Right cardiac atrium (tissue), 5 donors: ENCODE measurements around the gene CCDC85C. TPM values are rescaled to one million over a fixed set of nuclear protein-coding genes. Genes with fewer than 3 reads are reported as not detected.

Experiments
- ATAC-seq, 2 donors: fragments of 200-7000 bp; cut with Tn5 transposase; one replicate each; pipeline versions ENCODE4 v1.8.0 to v1.9.1; 2020; ENCODE audit warnings: moderate library complexity in 2 of 2, mild to moderate bottlenecking in 1 of 2
- DNase-seq, 3 donors: peaks; one replicate each; pipeline ENCODE4 v3.0.0-alpha.2; 2020
- H3K27ac ChIP-seq: one replicate; pipeline ENCODE4 v1.5.1; 2013; ENCODE audit warnings: mild to moderate bottlenecking, low read length, control low read depth, moderate library complexity
- H3K27me3 ChIP-seq: one replicate; pipeline ENCODE4 v1.6.1; 2013; ENCODE audit not compliant: control insufficient read depth, insufficient read depth
- H3K4me1 ChIP-seq: one replicate; pipeline ENCODE4 v1.6.1; 2013; ENCODE audit warnings: low read length; ENCODE audit not compliant: control insufficient read depth, insufficient read depth
- H3K4me3 ChIP-seq: one replicate; pipeline ENCODE4 v1.5.1; 2013; ENCODE audit warnings: low read length, control low read depth
- H3K9me3 ChIP-seq: one replicate; pipeline ENCODE4 v1.6.1; 2013; ENCODE audit warnings: low read length; ENCODE audit not compliant: control insufficient read depth
- WGBS: extraction: QIAGEN DNeasy Blood & Tissue Kit; methylation state at CpG from one replicate; pipeline ENCODE4 v1.1.7; 2013; 5-methylcytosine and 5-hydroxymethylcytosine counted together
- intact Hi-C, 4 donors: fragments of 100-400 bp; cut with DNase I; formaldehyde crosslinking; loops; one replicate each; pipeline versions ENCODE4 v1.11.0 to v1.14.0; 2022 to 2023
- polyA plus RNA-seq: library from polyadenylated mRNA; stranded (reverse); fragments of 200-250 nt; gene quantifications from one replicate; pipeline ENCODE4 v1.2.3, GENCODE V29; 2013
- total RNA-seq, 4 donors: library from RNA; stranded (reverse); fragmentation: NEBNext Ultra II Directional; extraction: Animal tissue kit (Norgen Biotek cat#: 25700); gene quantifications; one replicate each; pipeline ENCODE4 v1.2.1, GENCODE V29; 2021
- donor health status: healthy with polysubstance abuse.
- donor health status: DM: no; HTN: yes; CAD: no.
- donor health status: DM: no; HTN: no; CAD: no.
- donor health status: DM: no; HTN: yes; CAD: no; lungs with severe emphysema.
- donor health status: DM: yes; HTN: yes; CAD: no.

CCDC85C gene
- total and polyA plus RNA-seq, 5 donors = 21.0 to 31.5 (median 22.6) TPM

DNA sequence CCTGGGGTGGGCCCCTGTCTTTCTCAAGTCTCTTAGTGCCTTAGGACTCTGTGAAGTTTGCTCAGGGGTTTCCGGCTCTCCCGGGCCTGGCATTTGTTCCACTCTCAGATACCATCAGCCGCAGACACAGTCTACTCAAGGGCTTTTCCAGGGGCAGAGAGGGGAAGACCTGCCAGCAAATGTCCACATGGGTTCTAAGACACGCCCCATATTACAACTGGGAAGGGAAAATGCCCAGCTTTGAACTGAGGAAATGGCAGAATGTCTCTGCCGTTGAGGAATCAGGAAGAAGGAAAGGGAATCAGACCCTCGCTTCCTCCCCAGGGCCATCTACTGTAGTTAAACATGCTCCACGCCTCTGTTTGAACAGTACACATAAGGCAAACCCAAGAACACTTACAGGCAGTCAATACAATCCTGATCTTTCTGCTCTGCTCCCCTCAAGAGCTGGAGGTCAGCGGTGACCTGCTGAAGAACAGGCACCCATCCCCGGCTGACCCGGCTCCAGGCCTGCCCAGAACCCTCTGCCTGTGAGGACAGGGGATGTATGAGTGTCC, 7.9 kb downstream of the CCDC85C start:
- H3K4me1 ChIP-seq = peaks cover 16% of the 10 kb centered on the region
- no peaks in the 10 kb centered on the region for H3K27me3 ChIP-seq
- H3K4me3 ChIP-seq = no peak overlapping the region
- DNase-seq = peak in 1 of 3 donors; percentile 55
- peak overlapping the region; percentile 70 for H3K27ac ChIP-seq
- no peaks in the 10 kb centered on the region for H3K9me3 ChIP-seq
- peak; percentile 67 to 72 for ATAC-seq
- WGBS = 59% methylated on average over 10 of the region's 10 CpGs
- intact Hi-C loops = no loop called here

DNA sequence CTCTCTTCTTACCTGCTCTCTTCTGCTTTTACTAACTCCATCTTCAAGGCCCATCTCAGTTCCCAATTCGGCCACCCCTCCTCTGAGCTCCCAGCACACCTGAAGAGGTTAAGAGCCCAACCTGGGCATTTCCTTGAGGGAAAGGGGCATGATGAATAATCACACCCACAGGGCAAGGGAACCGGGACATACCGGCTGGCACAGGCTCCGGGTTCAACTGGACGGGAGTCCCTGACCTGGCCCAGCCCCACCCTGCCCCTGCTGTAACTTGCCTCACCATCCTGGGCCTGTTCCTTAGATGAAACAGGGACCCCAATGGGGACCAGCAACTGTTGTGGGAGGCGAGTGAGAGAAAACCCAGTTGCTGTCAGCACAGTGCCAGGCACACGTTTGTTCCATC, 8.5 kb downstream of the CCDC85C start:
- H3K27ac ChIP-seq = peak overlapping the region; percentile 70

GRCh38 chr14:99595034-99595433, 9.0 kb downstream of the CCDC85C start:
- 80% methylated on average over 9 of the region's 9 CpGs for WGBS
- H3K27ac ChIP-seq = no peak overlapping the region
- H3K27me3 ChIP-seq = no peaks in the 10 kb centered on the region
- H3K4me1 ChIP-seq = peaks cover 16% of the 10 kb centered on the region
- DNase-seq (peak in 1 of 3 donors; percentile 10), ATAC-seq (no peak)
- H3K9me3 ChIP-seq = no peaks in the 10 kb centered on the region
- no peak overlapping the region for H3K4me3 ChIP-seq
- intact Hi-C loops = no loop called here

More for the DNA sequence above, 8.5 kb downstream of the CCDC85C start:
- intact Hi-C loops = no loop called here
- DNase-seq = peak in 1 of 3 donors; percentile 38
- WGBS = 79% methylated on average over 7 of the region's 7 CpGs
- Histone ChIP-seq H3K4me3 (no peak overlapping the region), H3K27me3 (no peaks in the 10 kb centered on the region), H3K9me3 (no peaks in the 10 kb centered on the region), H3K4me1 (peaks cover 16% of the 10 kb centered on the region)
- ATAC-seq = no peak

DNA sequence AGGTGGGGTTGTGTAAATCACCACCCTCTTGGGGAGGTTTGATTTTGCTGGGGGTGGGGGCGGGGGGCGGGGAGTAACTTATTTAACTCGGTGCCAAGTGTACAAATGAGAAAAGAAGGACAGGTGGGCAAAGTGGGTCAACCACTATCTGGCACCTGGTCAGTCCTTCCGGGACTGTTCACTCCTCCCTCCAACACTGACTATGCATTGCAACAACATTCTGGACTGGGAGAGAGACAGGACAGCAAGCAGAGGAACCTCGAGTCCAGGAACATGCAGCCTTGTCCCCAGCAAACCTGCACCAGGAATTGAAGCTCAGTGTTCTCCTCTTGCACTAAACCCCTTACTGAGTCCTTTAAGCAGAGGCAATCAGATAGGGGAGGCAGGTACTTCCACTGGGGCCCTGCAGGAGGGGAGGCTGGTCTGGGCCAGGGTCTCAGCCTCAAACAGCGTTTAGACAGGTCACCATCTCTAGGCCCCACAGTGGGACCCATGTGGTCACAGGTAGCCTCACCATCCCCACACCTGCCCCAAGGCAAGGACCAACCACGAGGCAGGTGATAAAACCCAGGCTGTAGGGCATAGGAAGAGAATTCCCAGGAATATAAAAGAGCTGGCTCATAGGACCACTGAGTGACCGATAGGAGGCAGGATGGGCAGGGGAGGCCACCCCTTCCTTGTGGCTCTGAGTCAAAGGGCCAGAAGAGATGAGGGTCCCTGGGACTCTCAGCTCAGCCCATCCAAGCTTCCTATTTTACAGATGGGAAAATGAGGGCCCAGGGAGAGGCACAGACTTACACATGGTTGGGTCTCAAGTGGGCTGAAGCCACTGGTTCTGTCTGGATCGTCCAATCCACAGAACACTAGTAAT, 9.8 kb downstream of the CCDC85C start:
- H3K4me3 ChIP-seq = no peak overlapping the region
- no peaks in the 10 kb centered on the region for H3K27me3 ChIP-seq
- WGBS = 81% methylated on average over 9 of the region's 9 CpGs
- peaks cover 16% of the 10 kb centered on the region for H3K4me1 ChIP-seq
- H3K27ac ChIP-seq = no peak overlapping the region
- DNase-seq = peak in 1 of 3 donors; percentile 18
- intact Hi-C loops = no loop called here
- no peak for ATAC-seq
- no peaks in the 10 kb centered on the region for H3K9me3 ChIP-seq

- WGBS = 67% methylated on average over 36 of the region's 36 CpGs
- no peaks in the 10 kb centered on the region for H3K9me3 ChIP-seq
- H3K4me1 ChIP-seq = peaks cover 13% of the 10 kb centered on the region
- peak overlapping the region; percentile 37 for H3K27ac ChIP-seq
- DNase-seq (peak in 1 of 3 donors; percentile 69), ATAC-seq (peak in 1 of 2 donors; percentile 19)
- intact Hi-C loops = no loop called here
- no peak overlapping the region for H3K4me3 ChIP-seq
- no peaks in the 10 kb centered on the region for H3K27me3 ChIP-seq
Measured at GRCh38 chr14:99592933-99593753, 10.9 kb downstream of the CCDC85C start.

DNA sequence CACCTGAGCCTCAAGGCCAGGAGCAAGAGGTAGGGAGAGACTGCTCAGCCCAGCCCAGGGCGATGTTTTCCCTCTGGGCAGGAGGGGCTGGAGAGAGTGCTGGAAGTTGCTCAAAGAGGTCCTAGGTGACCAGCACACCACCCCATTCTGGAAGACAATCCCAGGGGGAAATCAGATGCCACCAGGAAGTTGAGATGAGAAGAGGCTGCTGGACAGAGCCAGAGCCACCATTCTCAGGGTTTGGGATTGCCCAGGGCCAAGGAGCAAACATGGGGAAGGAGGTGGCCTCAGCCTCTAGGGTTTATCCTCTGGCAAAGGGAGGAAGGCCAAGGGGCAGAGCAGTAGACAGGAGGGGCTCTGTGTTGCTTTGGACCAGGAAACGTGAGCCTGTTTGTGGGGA, 11.6 kb downstream of the CCDC85C start:
- H3K4me1 ChIP-seq = peaks cover 15% of the 10 kb centered on the region
- H3K27ac ChIP-seq = peak overlapping the region; percentile 37
- no peaks in the 10 kb centered on the region for H3K27me3 ChIP-seq
- ATAC-seq (no peak), DNase-seq (peak in 1 of 3 donors; percentile 12)
- H3K4me3 ChIP-seq = no peak overlapping the region
- H3K9me3 ChIP-seq = no peaks in the 10 kb centered on the region
- intact Hi-C loops = no loop called here
- WGBS = 63% methylated on average over 2 of the region's 2 CpGs

DNA sequence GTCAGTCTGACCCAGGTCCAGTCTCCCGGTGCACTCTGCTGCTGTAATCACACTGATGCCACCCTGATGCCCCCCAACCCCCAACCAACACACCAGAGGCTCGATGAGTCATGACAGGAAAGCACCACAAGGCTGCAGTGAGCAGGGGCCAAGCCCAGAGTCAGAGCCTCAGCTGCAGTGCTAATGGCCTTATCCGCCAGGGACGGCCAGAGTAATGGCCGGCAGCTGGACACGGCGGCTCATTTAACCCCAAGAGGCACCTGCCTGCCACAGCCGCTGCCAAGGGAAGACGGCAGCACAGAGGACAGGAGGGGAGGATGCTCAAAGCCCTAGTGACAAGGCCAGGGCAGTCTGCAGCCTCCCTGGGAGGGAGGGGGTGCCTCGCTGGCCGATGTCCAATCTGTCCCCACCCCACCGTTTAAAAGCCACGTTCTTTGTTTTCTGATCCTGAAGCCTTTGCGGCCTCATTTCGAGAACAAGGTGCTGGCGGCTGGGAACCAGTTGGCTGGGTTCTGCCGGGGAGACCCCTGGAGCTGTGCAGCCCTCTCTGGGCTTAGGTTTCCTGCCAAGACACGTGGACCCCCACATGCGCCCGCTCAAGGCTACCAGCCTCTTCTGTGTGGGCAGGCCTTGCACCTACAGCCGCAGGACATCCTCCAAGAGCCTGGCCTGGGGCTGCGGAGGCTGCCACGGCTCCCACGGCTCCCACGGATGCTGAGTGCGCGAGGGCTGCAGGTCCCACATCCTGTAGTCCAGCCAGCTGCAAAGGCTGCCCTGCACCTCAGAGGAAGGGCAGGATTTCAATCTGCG, 13.1 kb downstream of the CCDC85C start:
- 54% methylated on average over 28 of the region's 28 CpGs for WGBS
- Histone ChIP-seq H3K27me3 (no peaks in the 10 kb centered on the region), H3K27ac (no peak overlapping the region), H3K4me1 (peaks cover 17% of the 10 kb centered on the region), H3K4me3 (no peak overlapping the region), H3K9me3 (no peaks in the 10 kb centered on the region)
- DNase-seq (no peak), ATAC-seq (no peak)
- intact Hi-C loops = no loop called here

GRCh38 chr14:99589651-99590530, 14.1 kb downstream of the CCDC85C start:
- H3K27ac ChIP-seq = no peak overlapping the region
- DNase-seq = no peak
- no peaks in the 10 kb centered on the region for H3K9me3 ChIP-seq
- peak; percentile 20 to 47 for ATAC-seq
- intact Hi-C loops = no loop called here
- peaks cover 14% of the 10 kb centered on the region for H3K4me1 ChIP-seq
- no peaks in the 10 kb centered on the region for H3K27me3 ChIP-seq
- H3K4me3 ChIP-seq = no peak overlapping the region
- 67% methylated on average over 17 of the region's 17 CpGs for WGBS

GRCh38 chr14:99589031-99589441, 15.0 kb downstream of the CCDC85C start:
- intact Hi-C loops = no loop called here
- H3K4me3 ChIP-seq = no peak overlapping the region
- H3K27me3 ChIP-seq = no peaks in the 10 kb centered on the region
- no peak for DNase-seq
- H3K27ac ChIP-seq = no peak overlapping the region
- peaks cover 14% of the 10 kb centered on the region for H3K4me1 ChIP-seq
- H3K9me3 ChIP-seq = no peaks in the 10 kb centered on the region
- no peak for ATAC-seq
- 75% methylated on average over 18 of the region's 18 CpGs for WGBS
